ENCODE measurements around the gene COX19.

COX19 gene

GRCh38 chr7:940599-941408, 34.5 kb downstream of the COX19 start:
- TF ChIP-seq CTCF (conservative IDR thresholded peaks at IDR 0.05), result no peak
- H3K27ac ChIP-seq, result no peak overlapping the region

- H3K27ac ChIP-seq, result no peak overlapping the region
- TF ChIP-seq CTCF (conservative IDR thresholded peaks at IDR 0.05), result no peak
Measured at GRCh38 chr7:939843-940242, 35.5 kb downstream of the COX19 start.

GRCh38 chr7:938546-939185, 36.7 kb downstream of the COX19 start:
- TF ChIP-seq CTCF (conservative IDR thresholded peaks at IDR 0.05), result no peak
- no peak overlapping the region for H3K27ac ChIP-seq

GRCh38 chr7:937856-938484, 37.4 kb downstream of the COX19 start:
- no peak overlapping the region for H3K27ac ChIP-seq
- no peak for TF ChIP-seq CTCF (conservative IDR thresholded peaks at IDR 0.05)

GRCh38 chr7:936386-937054, 38.8 kb downstream of the COX19 start:
- no peak overlapping the region for H3K27ac ChIP-seq
- no peak for TF ChIP-seq CTCF (conservative IDR thresholded peaks at IDR 0.05)

GRCh38 chr7:935874-936385, 39.4 kb downstream of the COX19 start:
- TF ChIP-seq CTCF (conservative IDR thresholded peaks at IDR 0.05), result no peak
- H3K27ac ChIP-seq, result no peak overlapping the region

Data from VCaP (cell line).